Ectodermal cell (in vitro differentiated cells): ENCODE measurements around the gene RBFOX1.

Experiments used
- H3K27ac ChIP-seq: 2 replicates; pipeline ENCODE4 v1.7.0; 2013; ENCODE audit warnings: mild to moderate bottlenecking, low read depth, low read length; ENCODE audit not compliant: insufficient read depth, poor library complexity, severe bottlenecking
- H3K27me3 ChIP-seq: 2 replicates; pipeline ENCODE4 v1.7.0; 2013; ENCODE audit warnings: mild to moderate bottlenecking, low read length; ENCODE audit not compliant: insufficient read depth, control insufficient read depth, poor library complexity, severe bottlenecking
- H3K36me3 ChIP-seq: one replicate; pipeline ENCODE4 v1.7.0; 2013; ENCODE audit warnings: low read length; ENCODE audit not compliant: control insufficient read depth, insufficient read depth
- H3K4me1 ChIP-seq: one replicate; pipeline ENCODE4 v1.7.0; 2013; ENCODE audit warnings: low read length; ENCODE audit not compliant: control insufficient read depth, insufficient read depth
- H3K4me3 ChIP-seq: 2 replicates; pipeline ENCODE4 v1.7.0; 2013; ENCODE audit warnings: low read depth, low read length, control low read depth; ENCODE audit not compliant: insufficient read depth
- H3K9me3 ChIP-seq: 2 replicates; pipeline ENCODE4 v1.7.0; 2013; ENCODE audit warnings: mild to moderate bottlenecking, low read length, moderate library complexity; ENCODE audit not compliant: control insufficient read depth
- WGBS, 2 experiments: methylation state at CpG; one replicate each; pipeline ENCODE4 v1.1.7; 2013; ENCODE audit warnings: missing lambda C conversion rate in 2 of 2; 5-methylcytosine and 5-hydroxymethylcytosine counted together

The RBFOX1 gene

DNA sequence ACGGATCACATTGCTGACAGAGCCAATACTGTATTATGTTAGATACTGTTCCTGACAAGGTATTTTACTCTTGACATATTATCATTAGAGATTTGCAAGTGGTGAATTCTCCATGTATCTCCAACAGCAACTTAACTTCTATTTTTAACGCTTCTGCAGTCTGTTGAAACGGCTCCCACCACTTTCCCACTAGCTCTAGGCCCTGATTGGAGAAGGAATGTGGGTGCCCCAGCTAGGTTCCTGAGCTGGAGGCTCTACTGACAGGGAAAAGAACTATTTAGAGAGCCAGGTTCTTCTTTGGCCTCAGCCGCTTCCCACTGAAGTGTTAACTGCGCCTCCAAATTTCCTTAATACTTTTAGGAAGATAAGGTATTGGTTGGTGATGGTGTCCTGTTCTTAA is 191.8 kb downstream of the RBFOX1 start:
- Histone ChIP-seq H3K36me3 (no peaks in the 10 kb centered on the region), H3K9me3 (no peaks in the 10 kb centered on the region), H3K27me3 (no peaks in the 10 kb centered on the region), H3K27ac (no peak overlapping the region), H3K4me3 (no peak overlapping the region), H3K4me1 (no peaks in the 10 kb centered on the region)
- 74 to 78% methylated on average over 5 of the region's 5 CpGs for WGBS, 2 experiments

DNA sequence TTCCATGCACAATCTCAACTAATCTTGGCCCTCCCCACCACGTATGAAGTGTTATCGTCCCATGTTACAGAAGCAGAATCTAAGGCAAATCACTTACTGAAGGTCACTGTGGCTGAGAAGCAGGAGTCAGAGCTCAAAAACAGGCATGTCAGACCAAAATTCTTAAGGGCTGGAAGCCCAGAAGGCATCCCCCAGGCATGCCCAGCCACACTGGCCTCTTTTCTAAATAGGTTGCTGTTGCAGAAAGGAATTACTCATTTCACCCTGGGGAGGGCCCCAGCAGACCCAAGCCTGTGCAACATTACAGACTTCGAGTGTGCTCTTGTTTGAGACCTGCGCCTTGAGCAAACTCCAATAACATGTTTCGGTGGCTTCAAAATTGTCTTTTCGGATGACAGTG is 194.1 kb downstream of the RBFOX1 start:
- H3K27ac ChIP-seq = no peak overlapping the region
- WGBS, 2 experiments = 95 to 96% methylated on average over 6 of the region's 6 CpGs
- H3K4me3 ChIP-seq = no peak overlapping the region
- no peaks in the 10 kb centered on the region for H3K36me3 ChIP-seq
- no peaks in the 10 kb centered on the region for H3K27me3 ChIP-seq
- H3K9me3 ChIP-seq = no peaks in the 10 kb centered on the region
- H3K4me1 ChIP-seq = no peaks in the 10 kb centered on the region

DNA sequence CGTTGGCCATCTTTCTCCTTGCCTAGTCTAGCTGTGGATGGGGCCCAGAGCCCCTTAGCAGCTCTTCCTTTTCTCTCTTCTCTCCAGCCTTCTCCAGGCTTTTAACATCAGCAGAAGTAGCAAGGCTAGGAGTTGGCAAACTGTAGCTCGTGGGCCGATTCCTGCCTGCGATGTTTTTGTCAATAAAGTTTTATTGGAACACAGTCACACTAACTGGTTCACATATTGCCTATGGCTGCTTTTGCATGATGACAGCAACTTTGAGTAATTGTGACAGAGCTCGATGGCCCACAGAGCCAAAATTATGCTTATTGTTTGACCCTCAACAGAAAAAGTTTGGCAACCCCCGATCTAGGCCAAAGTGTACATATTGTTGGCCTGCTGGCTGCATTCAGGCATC is 199.9 kb downstream of the RBFOX1 start:
- Histone ChIP-seq H3K9me3 (no peaks in the 10 kb centered on the region), H3K27me3 (no peaks in the 10 kb centered on the region), H3K4me3 (no peak overlapping the region), H3K4me1 (no peaks in the 10 kb centered on the region), H3K36me3 (no peaks in the 10 kb centered on the region), H3K27ac (no peak overlapping the region)
- 95 to 96% methylated on average over 6 of the region's 6 CpGs for WGBS, 2 experiments

DNA sequence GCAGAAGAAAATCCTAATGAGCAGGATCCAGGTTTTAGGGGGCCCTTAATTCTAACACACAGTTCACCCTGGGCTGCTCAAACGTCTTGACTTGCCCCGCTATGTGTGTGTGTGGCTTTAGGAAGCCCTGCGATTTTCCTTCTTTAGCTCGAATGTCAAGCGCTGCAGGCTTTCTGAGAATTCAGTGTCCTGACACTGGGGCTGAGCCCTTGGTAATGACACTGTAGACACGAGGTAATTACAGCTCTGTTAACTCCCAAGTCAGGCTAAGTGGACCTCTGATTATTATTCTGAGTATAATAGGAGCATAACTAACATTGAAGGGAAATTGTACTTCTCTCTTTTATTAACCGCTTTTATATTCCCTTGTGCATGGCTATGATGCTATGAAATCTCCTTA is 202.1 kb downstream of the RBFOX1 start:
- Histone ChIP-seq H3K36me3 (no peaks in the 10 kb centered on the region), H3K27ac (no peak overlapping the region), H3K4me3 (no peak overlapping the region), H3K27me3 (no peaks in the 10 kb centered on the region), H3K4me1 (no peaks in the 10 kb centered on the region), H3K9me3 (no peaks in the 10 kb centered on the region)
- WGBS, 2 experiments = 86 to 90% methylated on average over 6 of the region's 7 CpGs

DNA sequence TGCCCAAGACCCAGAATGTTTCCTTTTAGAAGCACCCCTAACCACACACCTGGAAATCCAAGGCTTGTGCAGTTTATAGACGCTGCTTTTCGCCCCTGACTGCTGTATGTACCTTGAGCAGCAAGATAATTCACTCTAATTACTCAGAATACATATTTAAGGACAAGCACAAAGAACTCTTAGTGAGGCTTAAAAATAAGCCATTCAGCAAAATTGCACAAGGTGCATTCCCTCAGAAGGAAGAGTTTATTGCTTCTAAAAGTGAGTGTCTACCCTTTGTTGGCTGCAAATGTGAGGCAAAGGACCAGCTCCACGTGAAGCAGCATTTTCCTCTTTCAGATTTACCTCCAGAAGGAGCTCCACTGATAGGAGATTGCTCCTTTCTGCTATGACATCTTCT is 208.4 kb downstream of the RBFOX1 start:
- no peaks in the 10 kb centered on the region for H3K36me3 ChIP-seq
- H3K27me3 ChIP-seq = no peaks in the 10 kb centered on the region
- no peak overlapping the region for H3K27ac ChIP-seq
- H3K4me3 ChIP-seq = no peak overlapping the region
- no peaks in the 10 kb centered on the region for H3K9me3 ChIP-seq
- 86 to 88% methylated on average over 3 of the region's 3 CpGs for WGBS, 2 experiments
- H3K4me1 ChIP-seq = peaks cover 9% of the 10 kb centered on the region

DNA sequence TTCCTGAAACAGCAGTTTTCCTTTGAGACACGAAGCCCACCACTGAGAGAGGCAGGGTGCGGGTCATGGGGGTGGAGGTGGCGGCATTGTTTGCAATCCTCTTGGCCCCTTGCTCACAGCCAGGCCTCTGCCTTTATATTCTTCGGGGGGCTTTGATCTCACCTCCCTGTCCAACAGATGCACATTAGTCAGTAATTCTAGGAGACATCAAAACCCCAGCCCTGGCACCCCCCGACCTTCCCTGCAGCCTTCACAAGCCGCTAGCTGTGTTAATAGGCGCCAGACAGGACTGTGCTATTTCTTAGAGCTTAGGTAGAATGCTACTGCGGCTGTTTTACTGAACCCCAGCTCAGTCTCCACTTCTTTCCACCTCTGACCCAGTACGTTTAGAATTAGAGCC is 212.6 kb downstream of the RBFOX1 start:
- Histone ChIP-seq H3K27me3 (no peaks in the 10 kb centered on the region), H3K4me1 (peaks cover 9% of the 10 kb centered on the region), H3K4me3 (no peak overlapping the region), H3K9me3 (no peaks in the 10 kb centered on the region), H3K27ac (no peak overlapping the region), H3K36me3 (no peaks in the 10 kb centered on the region)
- WGBS, 2 experiments = 49 to 58% methylated on average over 9 of the region's 9 CpGs

DNA sequence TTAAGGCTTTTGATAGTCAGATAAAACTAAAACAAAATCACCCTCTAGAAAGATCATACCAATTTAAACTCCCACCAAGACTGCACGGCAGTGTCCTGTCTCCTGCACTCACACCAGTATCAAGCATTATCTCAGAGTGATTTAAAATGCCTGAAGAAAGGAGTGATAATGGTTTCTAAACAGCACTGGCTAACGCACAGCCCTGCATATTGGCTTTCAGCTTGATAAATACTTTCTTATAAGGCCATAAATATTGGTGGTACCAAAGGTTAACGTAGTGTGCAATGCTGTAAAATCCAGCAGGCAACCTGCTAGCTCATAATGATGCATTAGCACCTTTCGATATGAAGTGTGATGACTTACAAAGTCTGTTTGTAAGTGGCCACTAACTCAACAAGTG is 214.3 kb downstream of the RBFOX1 start:
- no peak overlapping the region for H3K27ac ChIP-seq
- WGBS, 2 experiments = 67 to 71% methylated on average over 4 of the region's 4 CpGs
- H3K4me3 ChIP-seq = no peak overlapping the region
- H3K9me3 ChIP-seq = no peaks in the 10 kb centered on the region
- peaks cover 9% of the 10 kb centered on the region for H3K4me1 ChIP-seq
- H3K36me3 ChIP-seq = no peaks in the 10 kb centered on the region
- H3K27me3 ChIP-seq = no peaks in the 10 kb centered on the region

DNA sequence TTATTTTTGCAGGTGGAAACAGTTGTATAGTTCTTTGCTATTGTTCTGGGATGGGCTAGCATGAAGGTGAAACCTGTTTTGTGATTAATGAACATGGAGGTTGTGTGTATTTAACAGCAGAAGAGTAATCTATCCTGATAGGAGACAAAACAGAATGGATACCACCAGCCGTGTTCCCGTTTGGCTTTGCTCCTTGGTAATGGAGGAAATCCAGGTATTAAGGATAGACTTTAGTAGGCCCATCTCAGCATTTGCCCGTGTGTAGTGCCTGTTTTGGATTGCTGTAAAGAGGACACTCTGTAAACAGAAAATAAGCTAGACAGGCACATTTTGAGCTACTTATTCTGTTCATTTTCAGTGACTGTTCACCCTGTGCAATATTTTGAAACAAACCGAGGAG is 215.1 kb downstream of the RBFOX1 start:
- WGBS, 2 experiments = 80 to 81% methylated on average over 4 of the region's 4 CpGs
- Histone ChIP-seq H3K27ac (no peak overlapping the region), H3K4me1 (peaks cover 9% of the 10 kb centered on the region)

DNA sequence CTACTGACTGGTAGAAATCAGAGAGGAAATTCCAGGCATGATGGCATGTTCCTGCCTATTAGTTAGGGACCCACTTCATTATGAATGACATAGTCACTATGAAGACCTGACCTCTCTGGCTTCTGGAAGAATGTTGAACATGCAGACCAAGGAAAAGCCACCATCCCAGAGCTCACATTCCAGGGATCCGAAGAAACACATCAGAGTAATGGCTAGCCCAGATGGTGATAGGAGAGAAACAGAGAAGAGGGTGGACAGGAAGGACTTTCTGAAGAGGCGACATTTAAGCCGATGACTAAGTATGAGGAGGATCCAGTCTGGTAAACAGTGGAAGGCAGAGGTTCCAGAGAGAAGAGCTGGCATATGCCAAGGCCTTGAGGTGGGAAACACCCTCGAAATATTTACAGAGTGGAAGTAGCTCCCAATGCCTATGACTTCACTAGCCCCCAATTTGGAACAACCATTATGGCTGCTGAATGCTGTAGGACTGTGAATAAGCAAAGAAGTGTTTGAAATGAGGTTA is 216.2 kb downstream of the RBFOX1 start:
- Histone ChIP-seq H3K4me3 (no peak overlapping the region), H3K27me3 (no peaks in the 10 kb centered on the region), H3K27ac (no peak overlapping the region), H3K4me1 (peaks cover 9% of the 10 kb centered on the region), H3K9me3 (no peaks in the 10 kb centered on the region), H3K36me3 (no peaks in the 10 kb centered on the region)
- 94% methylated on average over 4 of the region's 4 CpGs for WGBS, 2 experiments

More for the DNA sequence above, 215.1 kb downstream of the RBFOX1 start:
- no peak overlapping the region for H3K4me3 ChIP-seq
- H3K9me3 ChIP-seq = no peaks in the 10 kb centered on the region
- H3K27me3 ChIP-seq = no peaks in the 10 kb centered on the region
- no peaks in the 10 kb centered on the region for H3K36me3 ChIP-seq

DNA sequence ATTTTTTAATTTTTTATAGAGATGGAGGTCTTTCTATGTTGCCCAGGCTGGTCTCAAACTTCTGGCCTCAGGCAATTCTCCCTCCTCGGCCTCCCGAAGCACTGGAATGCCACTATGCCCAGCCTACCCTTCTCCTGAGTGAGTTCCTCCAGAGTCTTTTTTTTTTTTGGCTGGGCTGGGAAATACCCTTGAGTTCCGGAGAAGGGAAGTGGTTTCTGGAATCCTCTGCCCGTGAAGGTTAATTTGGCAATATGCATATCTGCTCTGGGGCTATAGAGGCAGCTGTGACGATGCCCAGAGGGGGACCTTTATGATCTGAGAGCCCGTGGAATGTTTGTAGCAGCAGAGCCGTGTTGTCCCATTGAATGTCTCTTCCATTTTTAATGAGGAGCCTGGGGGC is 217.5 kb downstream of the RBFOX1 start:
- no peak overlapping the region for H3K4me3 ChIP-seq
- H3K27me3 ChIP-seq = no peaks in the 10 kb centered on the region
- WGBS, 2 experiments = 85 to 87% methylated on average over 7 of the region's 7 CpGs
- H3K4me1 ChIP-seq = peaks cover 7% of the 10 kb centered on the region
- no peaks in the 10 kb centered on the region for H3K36me3 ChIP-seq
- H3K27ac ChIP-seq = no peak overlapping the region
- H3K9me3 ChIP-seq = no peaks in the 10 kb centered on the region

DNA sequence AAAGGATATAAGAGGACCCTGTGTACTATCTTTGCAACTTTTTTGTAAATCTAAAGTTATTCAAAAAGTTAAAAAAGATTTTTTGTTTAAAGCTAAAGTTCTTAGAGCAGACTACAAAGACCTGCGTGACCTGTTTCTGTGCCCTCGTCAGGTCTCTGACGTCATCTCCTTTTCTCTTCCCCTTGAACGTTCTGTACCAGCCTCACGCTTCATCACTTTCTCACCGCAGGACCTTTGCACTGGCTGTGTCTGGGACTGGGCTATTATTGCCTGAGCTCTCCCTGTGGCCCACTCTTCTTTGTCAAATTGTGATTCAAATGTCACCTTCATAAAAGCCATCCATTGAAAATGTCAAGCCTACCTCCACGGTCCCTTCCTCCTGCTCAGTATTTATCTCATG is 222.8 kb downstream of the RBFOX1 start:
- no peaks in the 10 kb centered on the region for H3K9me3 ChIP-seq
- no peak overlapping the region for H3K4me3 ChIP-seq
- no peaks in the 10 kb centered on the region for H3K36me3 ChIP-seq
- no peaks in the 10 kb centered on the region for H3K4me1 ChIP-seq
- no peak overlapping the region for H3K27ac ChIP-seq
- WGBS, 2 experiments = 87 to 90% methylated on average over 7 of the region's 7 CpGs
- H3K27me3 ChIP-seq = no peaks in the 10 kb centered on the region
